Activated T-cell treated with anti-CD3 and anti-CD28 coated beads, Interleukin-2, amount 50 U/mL, for 1 hour (primary cell): ENCODE data around the gene EXOC3L4.

Experiments
- DNase-seq: peaks from one replicate; pipeline ENCODE4 v3.0.0-alpha.2; 2020

The EXOC3L4 gene

DNA sequence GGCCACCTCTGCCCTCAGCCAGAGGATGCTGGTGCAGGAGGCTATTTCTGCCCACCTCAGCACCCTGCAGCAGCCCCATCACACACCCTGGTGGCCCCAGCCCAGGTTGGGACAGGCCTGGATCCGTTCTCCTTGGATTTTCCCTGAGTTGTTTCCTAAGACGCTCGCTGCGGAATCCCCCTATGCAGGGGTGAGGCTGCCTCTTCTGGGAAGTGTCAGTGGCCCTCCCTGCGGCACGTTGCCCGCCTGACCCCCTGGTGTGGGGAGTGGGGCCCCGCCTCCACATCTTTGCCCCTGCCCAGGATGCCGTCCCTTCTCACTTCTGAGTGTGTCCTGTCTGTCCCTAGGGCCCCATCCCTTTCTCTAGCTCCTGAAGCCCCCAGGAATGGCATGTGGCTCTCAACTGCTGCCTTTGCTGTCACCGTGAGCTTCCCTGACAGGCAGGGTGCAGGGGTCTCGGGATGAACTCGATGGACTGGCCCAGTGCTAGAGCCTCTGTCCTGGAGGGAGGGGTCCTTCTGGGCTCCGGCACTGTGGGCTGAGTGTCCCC lies 594 bp upstream of the EXOC3L4 start:
- DNase-seq = no peak

GRCh38 chr14:103095210-103095778 lies 769 bp downstream of the EXOC3L4 start:
- DNase-seq = no peak

- no peak for DNase-seq
Measured at GRCh38 chr14:103096387-103096786, 1.9 kb downstream of the EXOC3L4 start.

DNA sequence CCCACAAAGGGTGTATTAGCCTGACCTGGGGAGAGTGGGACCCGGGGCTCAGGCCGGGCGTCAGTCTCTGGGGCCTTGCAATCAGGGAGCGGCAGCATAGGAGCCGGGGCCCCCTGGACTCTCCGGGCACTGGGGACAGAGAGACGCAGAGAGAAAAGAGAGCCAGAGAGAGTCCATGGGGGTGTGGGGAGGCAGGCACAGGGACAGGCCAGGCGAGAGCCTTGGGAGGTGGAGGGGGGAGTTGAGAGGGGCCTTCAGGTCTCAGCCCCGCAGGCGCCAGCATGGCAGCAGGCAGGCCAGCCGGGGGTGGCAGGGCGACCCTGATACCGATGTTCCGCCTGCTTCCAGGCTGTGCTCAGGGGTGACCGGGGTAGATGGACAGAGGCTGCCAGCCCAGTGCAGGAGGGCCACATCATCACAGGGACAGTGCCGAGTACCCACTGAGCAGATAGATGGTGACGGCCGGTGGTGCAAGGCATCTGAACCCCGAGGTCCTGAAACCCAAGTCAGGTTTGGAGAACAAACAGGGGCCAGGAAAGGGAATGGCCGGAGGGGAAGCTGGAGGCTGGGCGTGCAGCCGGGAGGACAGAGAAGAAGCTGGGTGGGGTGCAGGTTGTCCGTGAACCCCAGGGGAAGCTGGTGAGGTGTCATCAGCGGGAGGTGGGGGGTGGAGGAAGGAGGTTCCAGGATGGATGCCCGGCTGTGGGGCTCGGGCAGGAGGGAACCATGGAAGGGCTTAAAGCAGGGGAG lies 2.9 kb downstream of the EXOC3L4 start:
- no peak for DNase-seq

DNA sequence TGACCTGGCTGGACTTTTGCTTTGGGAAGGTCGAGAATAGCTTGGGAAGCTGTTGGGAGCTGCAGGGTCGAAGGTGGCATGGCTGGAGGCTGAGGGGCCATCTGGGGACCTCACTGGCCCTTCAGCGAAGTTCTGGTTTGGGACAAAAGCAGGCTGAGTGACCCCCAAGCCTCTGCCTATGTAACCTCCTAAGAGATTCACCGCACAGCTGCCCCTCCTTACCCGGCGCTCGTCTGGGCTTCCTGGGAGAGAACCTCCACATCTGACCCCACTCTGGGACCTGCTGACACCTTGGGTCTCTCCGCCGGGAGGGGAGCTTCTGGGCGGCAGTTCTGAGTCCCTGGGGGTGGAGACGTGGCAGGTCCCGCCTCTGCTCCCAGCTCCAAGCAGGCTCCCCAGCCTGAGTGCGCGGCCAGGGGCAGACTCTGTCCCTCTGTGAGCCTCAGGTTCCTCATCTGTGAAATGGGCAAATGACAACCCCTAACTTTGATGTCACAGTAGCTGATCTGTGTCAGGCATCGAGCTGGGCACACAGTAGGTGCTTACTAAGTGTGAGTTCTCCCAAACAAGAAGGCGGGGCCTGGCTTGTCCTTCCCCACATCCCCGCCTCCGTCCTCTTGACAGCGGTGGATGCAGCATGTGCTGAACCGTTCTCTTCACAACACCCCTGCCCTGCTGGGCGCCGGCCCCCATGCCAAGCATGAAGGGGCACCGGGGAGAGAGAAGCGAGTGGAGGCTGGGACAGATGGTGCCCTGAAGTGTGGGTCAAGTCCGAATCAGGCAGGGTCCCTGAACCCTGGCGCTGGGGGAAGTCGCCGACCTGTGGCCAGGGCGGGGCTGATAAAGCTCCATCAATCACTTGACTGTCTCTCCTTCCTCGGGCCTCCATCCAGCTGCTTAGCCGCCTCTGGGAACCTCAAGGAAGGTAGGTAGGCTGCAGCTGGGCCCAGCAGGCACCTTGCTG lies 3.8 kb downstream of the EXOC3L4 start:
- no peak for DNase-seq

- DNase-seq = no peak
Measured at GRCh38 chr14:103099081-103099732, 4.7 kb downstream of the EXOC3L4 start.

DNA sequence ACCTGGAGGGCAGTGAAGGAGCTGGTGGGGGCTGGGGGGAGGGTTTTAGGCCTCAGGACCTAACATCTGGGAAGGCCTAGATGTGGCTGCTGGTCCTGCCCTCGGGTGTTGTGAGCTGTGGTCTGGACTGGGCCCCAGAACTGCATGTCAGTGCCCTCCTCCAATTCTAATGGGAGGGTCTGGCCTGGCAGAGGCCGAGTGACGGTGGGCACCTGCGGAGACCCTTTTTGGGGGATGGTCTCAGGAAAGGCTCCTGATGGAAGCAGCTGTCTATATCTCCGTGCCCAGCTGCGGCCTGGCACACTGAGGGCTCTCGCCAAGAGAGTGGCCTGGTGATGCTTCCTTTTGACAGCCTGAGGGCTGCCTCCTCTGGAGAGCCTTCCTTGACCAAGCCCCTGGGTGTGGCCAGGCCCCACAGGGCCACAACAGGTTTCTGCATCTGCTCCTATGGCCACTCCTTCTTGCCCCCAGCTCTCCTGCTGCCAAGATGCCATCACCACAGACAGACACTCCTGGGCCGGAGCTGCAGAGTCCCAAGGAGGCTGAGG lies 5.3 kb downstream of the EXOC3L4 start:
- no peak for DNase-seq

DNA sequence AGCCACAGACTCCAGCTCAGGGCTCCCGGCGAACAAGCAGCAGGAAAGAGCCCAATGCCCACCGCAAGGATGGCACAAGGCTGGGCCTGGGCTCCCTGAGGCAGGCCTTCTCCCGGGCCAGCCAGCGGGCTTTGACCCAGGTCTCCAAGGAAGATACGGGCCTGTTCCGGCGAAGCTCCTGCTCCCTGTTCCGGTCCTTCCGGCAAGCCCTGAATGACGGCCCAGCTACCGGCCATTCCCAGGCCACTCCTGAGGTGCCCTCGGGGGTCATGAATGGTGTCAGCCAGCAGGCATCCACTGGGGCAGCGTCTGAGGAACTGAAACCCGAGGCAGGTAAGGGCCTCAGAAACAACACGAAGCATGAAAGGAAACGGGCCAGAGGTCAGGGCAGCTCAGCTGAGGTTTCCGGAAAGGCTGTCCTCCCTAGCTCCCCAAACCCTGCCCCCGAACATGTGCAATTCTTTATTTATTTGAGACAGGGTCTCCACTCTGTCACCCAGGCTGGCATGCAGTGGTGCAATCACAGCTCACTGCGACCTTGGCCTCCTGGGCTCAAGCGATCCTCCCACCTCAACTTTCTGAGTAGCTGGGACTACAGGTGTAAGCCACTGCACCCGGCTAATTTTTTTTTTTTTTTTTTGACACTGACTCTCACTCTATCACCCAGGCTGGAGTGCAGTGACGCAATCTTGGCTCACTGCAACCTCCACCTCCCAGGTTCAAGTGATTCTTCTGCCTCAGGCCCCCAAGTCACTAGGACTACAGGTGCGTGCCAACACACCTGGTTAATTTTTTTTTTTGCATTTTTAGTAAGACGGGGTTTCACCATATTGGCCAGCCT lies 6.0 kb downstream of the EXOC3L4 start:
- DNase-seq = no peak

- no peak for DNase-seq
Measured at GRCh38 chr14:103101257-103101962, 6.9 kb downstream of the EXOC3L4 start.

DNA sequence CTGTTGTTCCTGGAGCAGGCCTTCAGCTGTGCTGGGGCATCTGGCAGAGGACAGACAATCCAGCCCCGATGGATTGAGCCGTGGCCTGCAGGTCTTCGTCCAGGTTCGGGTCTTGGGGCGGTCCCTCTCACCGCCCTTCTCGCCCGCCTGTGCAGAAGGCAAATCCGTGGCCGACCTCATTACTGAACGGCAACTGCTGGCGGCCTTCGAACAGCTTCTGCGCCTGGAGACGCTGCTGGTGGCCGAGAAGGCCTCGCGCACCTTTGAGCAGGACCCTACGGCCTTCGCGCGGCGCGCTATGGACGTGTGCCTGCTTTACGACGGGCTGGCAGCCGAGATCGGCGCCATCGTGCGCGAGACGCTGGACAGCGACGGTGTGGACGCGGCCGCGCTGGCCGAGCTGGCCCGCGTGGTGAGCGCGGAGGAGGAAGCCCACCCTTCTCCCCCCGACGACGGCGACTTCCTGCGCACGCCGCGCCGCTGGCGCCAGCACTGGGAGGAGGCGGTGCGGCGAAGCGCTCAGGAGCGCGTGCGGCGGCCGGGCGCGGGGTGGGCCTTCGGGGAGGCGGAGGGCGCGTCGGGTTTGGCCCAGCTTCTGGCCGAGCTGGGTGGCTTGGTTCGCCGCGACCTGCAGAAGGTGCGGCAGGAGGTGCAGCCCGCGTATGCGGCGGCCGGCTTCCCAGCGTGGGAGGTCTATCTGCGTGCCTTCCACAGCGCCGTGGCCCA lies 7.6 kb downstream of the EXOC3L4 start:
- no peak for DNase-seq

DNA sequence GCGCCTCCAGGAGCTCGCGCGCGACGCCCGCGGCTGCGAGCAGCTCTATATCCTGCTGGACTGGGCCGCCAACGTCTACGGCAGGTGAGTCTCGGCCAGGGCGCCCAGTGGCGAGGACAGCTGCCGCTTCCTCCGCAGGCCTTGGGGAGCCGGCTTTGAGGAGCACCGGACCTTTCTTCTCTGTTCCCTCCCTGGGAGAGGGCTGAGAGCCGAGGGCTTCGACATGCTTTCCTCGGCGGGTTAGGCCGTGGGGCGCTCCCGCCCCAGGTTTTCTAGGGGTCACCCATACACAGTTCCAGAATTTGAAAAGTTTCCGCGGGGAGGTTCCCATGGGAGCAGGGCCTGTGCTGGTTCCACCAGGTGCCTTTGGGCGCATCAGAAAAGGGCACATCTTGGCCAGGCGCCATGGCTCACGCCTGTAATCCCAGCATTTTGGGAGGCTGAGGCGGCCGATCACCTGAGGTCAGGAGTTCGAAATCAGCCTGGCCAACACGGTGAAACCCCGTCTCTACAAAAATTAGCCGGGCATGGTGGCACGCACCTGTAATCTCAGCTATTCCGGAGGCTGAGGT lies 8.2 kb downstream of the EXOC3L4 start:
- DNase-seq = no peak

- no peak for DNase-seq
Measured at GRCh38 chr14:103103461-103104388, 9.2 kb downstream of the EXOC3L4 start.

GRCh38 chr14:103104389-103104653 lies 9.8 kb downstream of the EXOC3L4 start:
- DNase-seq = no peak

DNA sequence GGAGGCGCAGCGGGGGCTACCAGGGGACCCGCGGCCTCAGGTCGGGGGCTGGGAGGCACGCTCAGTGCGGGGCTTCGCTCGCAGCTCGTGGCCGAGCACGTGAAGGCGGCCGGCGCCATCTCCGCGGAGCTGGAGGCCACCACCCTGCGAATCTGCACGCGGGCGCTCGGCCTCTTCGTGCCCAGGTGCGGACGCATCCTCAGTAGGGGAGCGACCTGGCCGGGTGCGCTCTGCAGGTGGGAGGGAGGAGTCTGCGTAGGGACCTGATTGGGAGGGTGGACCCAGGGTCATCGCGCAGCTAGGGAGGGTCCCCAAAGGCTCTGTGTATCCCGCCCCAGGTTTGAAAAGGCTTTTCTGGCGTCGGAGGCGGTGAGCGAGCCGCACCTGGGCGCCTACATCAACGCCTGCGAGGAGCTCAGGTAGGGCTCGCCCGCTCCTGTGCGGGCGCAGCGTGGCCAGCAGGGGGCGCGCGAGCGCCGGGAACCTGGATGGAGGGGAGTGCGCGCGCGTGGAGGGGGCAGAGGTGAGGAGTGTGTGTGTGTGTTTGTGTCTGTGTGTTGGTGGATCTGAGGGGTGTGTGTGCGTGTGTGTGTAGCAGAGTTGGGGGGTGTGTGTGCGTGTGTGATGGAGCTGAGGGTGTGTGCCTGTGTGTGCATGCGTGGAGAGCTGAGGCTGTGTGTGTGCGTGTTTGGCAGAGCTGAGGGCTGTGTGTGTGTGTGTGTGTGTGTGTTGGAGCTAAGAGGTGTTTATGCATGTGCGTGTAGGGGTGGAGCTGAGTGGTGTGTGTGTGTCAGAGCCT lies 10.3 kb downstream of the EXOC3L4 start:
- peak; percentile 83 for DNase-seq

DNA sequence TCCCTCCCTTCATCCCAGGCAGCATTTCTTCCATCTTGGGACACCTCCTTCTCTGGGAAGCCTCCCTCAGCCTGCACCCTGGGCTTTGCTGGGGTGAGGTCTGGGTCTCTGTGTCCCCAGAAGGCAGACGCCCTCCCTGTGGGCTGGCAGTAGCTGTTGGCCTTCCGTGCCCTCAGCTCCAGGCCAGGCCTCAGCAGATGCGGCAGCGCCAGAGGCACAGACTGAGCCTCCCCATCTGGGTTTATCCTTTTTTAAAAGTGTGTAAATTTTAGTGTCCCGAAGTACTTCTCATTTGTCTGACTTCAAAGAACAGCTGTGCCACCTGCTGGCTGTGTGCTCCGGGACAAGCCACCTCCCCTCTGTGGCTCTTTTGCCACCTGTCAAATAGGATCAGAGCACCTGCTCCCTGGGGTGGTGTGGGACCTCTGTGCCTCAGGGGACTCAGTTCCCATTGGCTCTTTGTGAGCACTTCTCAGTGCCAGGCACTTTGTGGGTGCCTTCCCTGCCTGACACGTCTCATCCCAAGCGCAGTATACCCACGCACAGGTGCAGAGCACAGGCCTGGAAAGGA lies 11.1 kb downstream of the EXOC3L4 start:
- DNase-seq = peak; percentile 32

DNA sequence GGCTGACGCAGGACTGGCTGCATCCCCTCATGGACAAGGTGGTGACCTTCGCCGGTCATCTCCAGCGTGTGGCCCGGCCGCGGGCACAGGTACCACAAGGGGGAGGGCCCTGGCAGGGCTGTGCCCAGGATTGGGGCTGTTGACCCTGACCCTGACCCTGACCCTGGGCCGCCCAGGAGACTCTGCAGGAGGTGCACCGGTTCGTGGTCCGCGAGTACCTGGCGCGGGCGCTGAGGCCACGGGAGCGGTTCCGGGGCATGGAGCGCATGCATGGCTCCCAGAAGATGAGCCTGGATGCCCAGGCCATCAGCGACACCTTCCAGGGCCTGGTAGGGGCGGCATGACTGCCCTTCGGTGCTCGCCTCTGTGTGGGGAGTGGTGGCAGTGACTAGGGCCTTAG lies 12.9 kb downstream of the EXOC3L4 start:
- no peak for DNase-seq

GRCh38 chr14:103107941-103108748 lies 13.6 kb downstream of the EXOC3L4 start:
- no peak for DNase-seq
